GM13977 (cell line): ENCODE data around the gene NAB2.
"Not testable (repeated sequence)": the region's sequence is repeated elsewhere in the genome, so short reads cannot be mapped to it uniquely, and the experiment has no call there.

ENCODE experiments used
- DNase-seq: peaks from one replicate; pipeline ENCODE4 v3.0.0; 2012; ENCODE audit warnings: low spot score
- in situ Hi-C: fragments of 300-500 bp; cut with MboI; formaldehyde crosslinking; loops from one replicate; pipeline ENCODE4 v1.12.0; 2022; ENCODE audit warnings: low sequenced_read_pairs, low pct_unique_long_range_greater_than_20kb, mixed read lengths, inconsistent platforms; ENCODE audit not compliant: unreplicated experiment
- TF ChIP-seq, protein P1 (sequence below): IDR thresholded peaks from 2 replicates; pipeline ENCODE4 v1.5.1; 2012; ENCODE audit warnings: mild to moderate bottlenecking, control low read depth; ENCODE audit not compliant: insufficient read depth; ENCODE audit errors: extremely low read depth, missing control alignments

The NAB2 gene

DNA sequence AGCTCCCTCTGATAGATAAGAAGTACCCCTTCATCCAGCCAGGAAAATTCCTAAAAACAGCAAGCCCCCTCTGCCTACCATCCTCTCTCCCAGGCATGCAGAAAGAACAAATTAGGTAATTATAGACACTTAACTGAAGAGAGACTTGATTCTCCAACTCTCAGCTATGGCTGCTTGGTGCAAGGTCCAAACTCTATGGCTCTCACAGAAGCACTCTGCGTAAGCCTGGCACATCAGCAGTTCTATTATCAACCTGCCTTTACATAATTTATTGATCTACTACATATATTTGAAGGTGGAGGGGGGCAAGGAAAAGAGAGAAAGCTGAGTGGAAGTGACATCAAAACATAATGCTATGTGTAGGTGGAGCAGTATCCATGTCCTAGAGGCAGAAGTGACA lies 37.9 kb upstream of the NAB2 start:
- TF ChIP-seq, protein P1, sequence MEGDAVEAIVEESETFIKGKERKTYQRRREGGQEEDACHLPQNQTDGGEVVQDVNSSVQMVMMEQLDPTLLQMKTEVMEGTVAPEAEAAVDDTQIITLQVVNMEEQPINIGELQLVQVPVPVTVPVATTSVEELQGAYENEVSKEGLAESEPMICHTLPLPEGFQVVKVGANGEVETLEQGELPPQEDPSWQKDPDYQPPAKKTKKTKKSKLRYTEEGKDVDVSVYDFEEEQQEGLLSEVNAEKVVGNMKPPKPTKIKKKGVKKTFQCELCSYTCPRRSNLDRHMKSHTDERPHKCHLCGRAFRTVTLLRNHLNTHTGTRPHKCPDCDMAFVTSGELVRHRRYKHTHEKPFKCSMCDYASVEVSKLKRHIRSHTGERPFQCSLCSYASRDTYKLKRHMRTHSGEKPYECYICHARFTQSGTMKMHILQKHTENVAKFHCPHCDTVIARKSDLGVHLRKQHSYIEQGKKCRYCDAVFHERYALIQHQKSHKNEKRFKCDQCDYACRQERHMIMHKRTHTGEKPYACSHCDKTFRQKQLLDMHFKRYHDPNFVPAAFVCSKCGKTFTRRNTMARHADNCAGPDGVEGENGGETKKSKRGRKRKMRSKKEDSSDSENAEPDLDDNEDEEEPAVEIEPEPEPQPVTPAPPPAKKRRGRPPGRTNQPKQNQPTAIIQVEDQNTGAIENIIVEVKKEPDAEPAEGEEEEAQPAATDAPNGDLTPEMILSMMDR: no peak
- in situ Hi-C loops: no loop called here
- DNase-seq: no peak

DNA sequence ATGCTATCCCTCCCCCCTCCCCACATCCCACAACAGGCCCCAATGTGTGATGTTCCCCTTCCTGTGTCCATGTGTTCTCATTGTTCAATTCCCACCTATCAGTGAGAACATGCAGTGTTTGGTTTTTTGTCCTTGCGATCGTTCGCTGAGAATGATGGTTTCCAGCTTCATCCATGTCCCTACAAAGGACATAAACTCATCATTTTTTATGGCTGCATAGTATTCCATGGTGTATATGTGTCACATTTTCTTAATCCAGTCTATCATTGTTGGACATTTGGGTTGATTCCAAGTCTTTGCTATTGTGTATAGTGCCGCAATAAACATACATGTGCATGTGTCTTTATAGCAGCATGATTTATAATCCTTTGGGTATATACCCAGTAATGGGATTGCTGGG lies 35.8 kb upstream of the NAB2 start:
- in situ Hi-C loops, DNase-seq: not testable (repeated sequence)

DNA sequence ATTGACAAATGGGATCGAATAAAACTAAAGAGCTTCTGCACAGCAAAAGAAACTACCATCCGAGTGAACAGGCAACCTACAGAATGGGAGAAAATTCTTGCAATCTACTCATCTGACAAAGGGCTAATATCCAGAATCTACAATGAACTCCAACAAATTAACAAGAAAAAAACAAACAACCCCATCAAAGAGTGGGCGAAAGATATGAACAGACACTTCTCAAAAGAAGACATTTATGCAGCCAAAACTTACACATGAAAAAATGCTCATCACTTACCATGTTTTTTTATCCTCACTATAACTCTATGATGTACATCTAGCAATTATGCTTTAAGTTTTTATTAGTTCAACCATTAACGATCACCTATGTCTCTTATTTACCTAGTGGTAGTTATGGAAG lies 35.0 kb upstream of the NAB2 start:
- in situ Hi-C loops, DNase-seq: not testable (repeated sequence)

DNA sequence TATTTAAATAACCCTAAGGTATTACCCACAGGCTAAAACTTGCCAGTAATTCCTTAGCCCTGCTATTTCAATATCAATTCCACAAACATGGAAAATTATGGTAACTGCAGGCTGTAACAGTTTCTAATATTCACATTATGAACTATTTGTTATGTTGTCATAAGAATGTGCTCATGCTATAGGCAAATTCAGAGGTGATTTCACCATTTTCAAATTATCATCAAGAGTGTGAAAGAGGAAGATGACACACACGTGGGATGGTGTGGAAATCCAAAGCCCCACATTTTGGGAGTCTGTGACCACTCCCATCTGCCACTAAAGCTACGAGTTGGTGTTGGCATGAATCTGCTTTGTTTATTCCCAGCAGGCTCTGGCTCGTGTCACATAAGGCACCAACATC lies 33.1 kb upstream of the NAB2 start:
- in situ Hi-C loops: no loop called here
- TF ChIP-seq, protein P1: no peak
- no peak for DNase-seq

DNA sequence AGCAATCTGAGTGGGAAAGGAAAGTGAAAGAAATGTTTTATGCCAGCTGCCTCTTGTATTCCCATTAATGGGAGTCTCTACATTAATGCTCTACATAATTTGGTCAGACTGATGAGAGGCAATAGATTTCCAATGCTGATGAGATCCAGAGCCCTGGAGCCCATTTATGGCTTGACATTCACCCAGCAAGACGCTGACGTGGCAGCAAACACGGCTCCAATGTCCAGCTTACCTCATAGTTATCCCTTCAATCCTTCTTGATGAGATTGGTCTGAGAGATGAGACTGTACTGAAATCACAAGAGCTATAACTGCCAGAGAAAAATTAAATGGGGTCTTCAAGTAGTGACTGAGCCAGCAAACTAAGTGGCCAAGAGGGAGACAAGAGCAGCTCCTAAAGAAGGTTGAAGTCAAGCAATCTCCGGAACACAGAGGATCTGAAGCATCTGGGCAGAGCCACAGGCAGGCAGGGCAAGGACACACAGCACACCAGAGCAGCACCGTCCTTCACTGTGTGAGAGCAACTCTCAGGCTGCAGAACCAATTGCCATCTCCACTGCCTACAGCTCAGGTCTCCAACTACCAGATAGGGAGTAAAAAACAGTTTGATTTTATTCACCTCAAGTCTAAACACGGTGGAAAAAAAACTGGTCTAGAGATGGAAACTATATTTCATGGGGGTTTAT lies 31.7 kb upstream of the NAB2 start:
- in situ Hi-C loops: no loop called here
- TF ChIP-seq, protein P1: no peak
- no peak for DNase-seq

DNA sequence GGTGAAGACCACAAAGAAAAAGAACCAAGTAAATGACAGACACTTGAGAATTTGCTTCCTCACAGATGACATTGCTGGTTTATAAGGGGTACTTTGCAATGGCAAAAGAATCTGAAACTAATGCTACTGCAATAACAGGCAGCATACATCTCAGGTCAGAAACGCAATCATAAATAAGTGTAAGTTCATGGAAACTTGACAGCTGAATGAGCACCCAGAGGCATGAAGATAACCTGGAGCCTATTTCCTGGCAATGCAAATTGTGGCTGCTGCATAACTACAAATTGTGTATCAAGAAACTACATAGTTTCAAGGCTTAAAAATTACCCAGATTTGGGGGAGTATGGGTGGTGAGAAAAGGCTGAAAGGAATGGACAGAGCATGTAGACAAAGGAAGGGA lies 30.5 kb upstream of the NAB2 start:
- no peak for DNase-seq
- TF ChIP-seq, protein P1: no peak
- in situ Hi-C loops: no loop called here

DNA sequence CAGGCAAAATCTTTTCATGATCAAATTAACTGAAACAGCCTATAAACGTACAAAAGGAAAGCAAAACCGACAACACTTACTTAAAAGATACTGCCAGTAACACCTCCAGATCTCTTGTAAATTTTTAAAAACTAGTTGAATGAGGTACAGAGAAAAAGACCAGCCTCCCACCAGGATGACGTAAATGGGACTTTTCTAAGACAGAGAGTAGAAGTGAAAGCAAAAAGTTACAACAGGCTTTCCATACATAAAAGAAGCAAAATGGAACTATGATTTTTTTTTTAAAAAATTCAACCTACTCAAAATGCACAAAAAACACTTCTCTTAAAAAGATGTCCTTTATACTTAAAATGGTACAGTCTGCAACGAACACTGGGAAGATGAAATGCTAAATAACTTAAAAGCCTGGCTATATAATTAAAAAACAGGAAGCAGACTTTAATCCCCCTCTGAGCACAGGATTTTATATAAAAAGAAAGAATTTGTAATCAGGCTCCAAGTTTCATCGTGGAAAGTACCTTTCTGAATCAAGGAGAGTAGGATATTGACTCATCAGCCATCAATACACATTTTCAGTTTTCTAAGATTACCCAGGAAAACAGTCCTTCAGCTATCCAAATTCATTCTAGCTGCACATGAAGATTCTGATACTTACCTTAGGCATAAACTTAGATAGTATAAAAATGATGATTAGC lies 24.8 kb upstream of the NAB2 start:
- TF ChIP-seq, protein P1: no peak
- DNase-seq: peak; percentile 73
- in situ Hi-C loops: no loop called here

DNA sequence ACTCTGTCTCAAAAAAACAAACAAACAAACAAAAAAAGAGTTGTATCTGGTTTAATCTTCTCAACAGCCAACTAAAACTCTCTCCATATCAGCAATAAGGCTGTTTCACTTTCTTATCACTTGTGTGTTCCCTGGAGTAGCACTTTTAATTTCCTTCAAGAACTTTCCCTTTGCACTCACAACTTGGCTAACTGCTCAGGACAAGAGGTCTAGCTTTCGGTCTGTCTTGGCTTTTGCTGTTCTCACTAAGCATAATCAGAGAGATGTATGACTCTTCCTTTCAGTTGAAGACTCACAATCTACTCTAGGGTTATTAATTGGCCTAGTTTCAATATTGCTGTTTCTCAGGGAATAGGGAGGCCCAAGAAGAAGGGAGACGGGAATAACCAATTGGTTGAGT lies 22.7 kb upstream of the NAB2 start:
- no peak for DNase-seq
- in situ Hi-C loops: no loop called here

More for the DNA sequence above, 22.7 kb upstream of the NAB2 start:
- TF ChIP-seq, protein P1: no peak
